ENCODE data around the gene IGSF8.
"Not testable (repeated sequence)": the region's sequence is repeated elsewhere in the genome, so short reads cannot be mapped to it uniquely, and the experiment has no call there.

DNA sequence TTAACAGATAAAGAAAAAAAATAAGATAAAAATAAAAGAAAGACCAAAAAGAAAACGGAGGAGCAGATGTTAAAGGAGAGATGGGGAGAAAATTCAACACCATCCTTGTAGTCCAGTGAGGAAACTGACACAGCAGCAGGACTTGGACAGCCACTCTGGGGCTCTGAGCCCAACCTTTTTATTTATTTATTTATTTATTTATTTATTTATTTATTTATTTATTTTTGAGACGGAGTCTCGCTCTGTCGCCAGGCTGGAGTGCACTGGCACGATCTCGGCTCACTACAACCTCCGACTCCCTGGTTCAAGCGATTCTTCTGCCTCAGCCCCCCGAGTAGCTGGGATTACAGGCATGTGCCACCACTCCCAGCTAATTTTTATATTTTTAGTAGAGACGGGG lies 13.0 kb upstream of the IGSF8 start:
- TF ChIP-seq, protein P1, sequence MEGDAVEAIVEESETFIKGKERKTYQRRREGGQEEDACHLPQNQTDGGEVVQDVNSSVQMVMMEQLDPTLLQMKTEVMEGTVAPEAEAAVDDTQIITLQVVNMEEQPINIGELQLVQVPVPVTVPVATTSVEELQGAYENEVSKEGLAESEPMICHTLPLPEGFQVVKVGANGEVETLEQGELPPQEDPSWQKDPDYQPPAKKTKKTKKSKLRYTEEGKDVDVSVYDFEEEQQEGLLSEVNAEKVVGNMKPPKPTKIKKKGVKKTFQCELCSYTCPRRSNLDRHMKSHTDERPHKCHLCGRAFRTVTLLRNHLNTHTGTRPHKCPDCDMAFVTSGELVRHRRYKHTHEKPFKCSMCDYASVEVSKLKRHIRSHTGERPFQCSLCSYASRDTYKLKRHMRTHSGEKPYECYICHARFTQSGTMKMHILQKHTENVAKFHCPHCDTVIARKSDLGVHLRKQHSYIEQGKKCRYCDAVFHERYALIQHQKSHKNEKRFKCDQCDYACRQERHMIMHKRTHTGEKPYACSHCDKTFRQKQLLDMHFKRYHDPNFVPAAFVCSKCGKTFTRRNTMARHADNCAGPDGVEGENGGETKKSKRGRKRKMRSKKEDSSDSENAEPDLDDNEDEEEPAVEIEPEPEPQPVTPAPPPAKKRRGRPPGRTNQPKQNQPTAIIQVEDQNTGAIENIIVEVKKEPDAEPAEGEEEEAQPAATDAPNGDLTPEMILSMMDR (conservative IDR thresholded peaks at IDR 0.05) = not testable (repeated sequence)
- TF ChIP-seq ZFX (IDR thresholded peaks at IDR 0.05) = not testable (repeated sequence)

Data from C4-2B (cell line).